Measurements from ENCODE around the gene SLC35B4. TPM values are rescaled to one million over a fixed set of nuclear protein-coding genes. Genes with fewer than 3 reads are reported as not detected.

SLC35B4 gene
- total RNA-seq, 1 donor: 14.8 TPM

- peak overlapping the region; percentile 86 for H2AFZ ChIP-seq (ENCODE audit: low read length)
- DNase-seq (ENCODE audit: insufficient read length, low spot score, missing footprints): no peak
- H3K36me3 ChIP-seq (ENCODE audit: insufficient read depth, low read length): no peaks in the 10 kb centered on the region
- no peak overlapping the region for H3K4me3 ChIP-seq (ENCODE audit: insufficient read depth, low read length)
- H4K20me1 ChIP-seq (ENCODE audit: insufficient read depth, low read length): no peaks in the 10 kb centered on the region
- no peak overlapping the region for H3K4me2 ChIP-seq (ENCODE audit: insufficient read depth, low read length)
- no peaks in the 10 kb centered on the region for H3K27me3 ChIP-seq (ENCODE audit: insufficient read depth, low read length)
- peaks cover 15% of the 10 kb centered on the region for H3K79me2 ChIP-seq (ENCODE audit: insufficient read depth, low read length)
- no peak for TF ChIP-seq CTCF (IDR thresholded peaks at IDR 0.05; ENCODE audit: extremely low read depth, low read depth, low read length)
- H3K4me1 ChIP-seq (ENCODE audit: insufficient read depth, low read length): peaks cover 10% of the 10 kb centered on the region
- H3K9me3 ChIP-seq (ENCODE audit: low read depth, low read length): no peaks in the 10 kb centered on the region
- no peak overlapping the region for H3K27ac ChIP-seq (ENCODE audit: low read depth, low read length)
Measured at GRCh38 chr7:134320201-134320600, 3.5 kb upstream of the SLC35B4 start.

GRCh38 chr7:134318443-134318842 lies 1.7 kb upstream of the SLC35B4 start:
- H3K36me3 ChIP-seq (ENCODE audit: insufficient read depth, low read length): no peaks in the 10 kb centered on the region
- no peak for TF ChIP-seq CTCF (IDR thresholded peaks at IDR 0.05; ENCODE audit: extremely low read depth, low read depth, low read length)

DNA sequence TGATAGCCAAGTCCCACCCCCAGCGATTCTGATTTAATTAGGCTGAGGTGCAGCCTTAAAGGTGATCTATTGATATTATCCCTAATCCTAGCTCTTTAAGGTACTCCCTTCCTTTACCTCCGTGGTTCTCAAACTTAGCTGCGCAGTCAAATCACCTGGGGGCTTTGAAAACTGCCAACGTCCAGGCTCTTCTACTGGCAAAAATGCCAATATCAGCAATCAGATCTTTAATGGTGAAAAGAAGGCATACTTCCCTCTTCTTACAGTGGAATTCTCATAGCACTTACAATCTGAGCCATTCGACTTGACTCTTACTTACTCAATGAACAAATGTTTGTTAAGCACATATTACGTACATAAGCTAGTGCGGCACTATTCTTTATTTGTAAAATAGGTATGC lies 704 bp upstream of the SLC35B4 start:
- H3K4me3 ChIP-seq (ENCODE audit: insufficient read depth, low read length): peak overlapping the region; percentile 93
- H2AFZ ChIP-seq (ENCODE audit: low read length): peak overlapping the region; percentile 95
- H3K27ac ChIP-seq (ENCODE audit: low read depth, low read length): no peak overlapping the region
- no peak for TF ChIP-seq CTCF (IDR thresholded peaks at IDR 0.05; ENCODE audit: extremely low read depth, low read depth, low read length)
- no peaks in the 10 kb centered on the region for H4K20me1 ChIP-seq (ENCODE audit: insufficient read depth, low read length)
- no peaks in the 10 kb centered on the region for H3K36me3 ChIP-seq (ENCODE audit: insufficient read depth, low read length)
- H3K79me2 ChIP-seq (ENCODE audit: insufficient read depth, low read length): peaks cover 29% of the 10 kb centered on the region
- H3K9me3 ChIP-seq (ENCODE audit: low read depth, low read length): no peaks in the 10 kb centered on the region
- H3K27me3 ChIP-seq (ENCODE audit: insufficient read depth, low read length): no peaks in the 10 kb centered on the region
- no peak for DNase-seq (ENCODE audit: insufficient read length, low spot score, missing footprints)
- H3K4me2 ChIP-seq (ENCODE audit: insufficient read depth, low read length): peak overlapping the region; percentile 95
- peaks cover 10% of the 10 kb centered on the region for H3K4me1 ChIP-seq (ENCODE audit: insufficient read depth, low read length)

More at GRCh38 chr7:134318443-134318842, 1.7 kb upstream of the SLC35B4 start:
- Histone ChIP-seq H4K20me1 (ENCODE audit: insufficient read depth, low read length) (no peaks in the 10 kb centered on the region), H2AFZ (ENCODE audit: low read length) (no peak overlapping the region), H3K79me2 (ENCODE audit: insufficient read depth, low read length) (peaks cover 26% of the 10 kb centered on the region), H3K4me1 (ENCODE audit: insufficient read depth, low read length) (peaks cover 10% of the 10 kb centered on the region), H3K4me2 (ENCODE audit: insufficient read depth, low read length) (no peak overlapping the region), H3K27ac (ENCODE audit: low read depth, low read length) (no peak overlapping the region), H3K4me3 (ENCODE audit: insufficient read depth, low read length) (no peak overlapping the region), H3K27me3 (ENCODE audit: insufficient read depth, low read length) (no peaks in the 10 kb centered on the region), H3K9me3 (ENCODE audit: low read depth, low read length) (no peaks in the 10 kb centered on the region)
- DNase-seq (ENCODE audit: insufficient read length, low spot score, missing footprints): no peak

DNA sequence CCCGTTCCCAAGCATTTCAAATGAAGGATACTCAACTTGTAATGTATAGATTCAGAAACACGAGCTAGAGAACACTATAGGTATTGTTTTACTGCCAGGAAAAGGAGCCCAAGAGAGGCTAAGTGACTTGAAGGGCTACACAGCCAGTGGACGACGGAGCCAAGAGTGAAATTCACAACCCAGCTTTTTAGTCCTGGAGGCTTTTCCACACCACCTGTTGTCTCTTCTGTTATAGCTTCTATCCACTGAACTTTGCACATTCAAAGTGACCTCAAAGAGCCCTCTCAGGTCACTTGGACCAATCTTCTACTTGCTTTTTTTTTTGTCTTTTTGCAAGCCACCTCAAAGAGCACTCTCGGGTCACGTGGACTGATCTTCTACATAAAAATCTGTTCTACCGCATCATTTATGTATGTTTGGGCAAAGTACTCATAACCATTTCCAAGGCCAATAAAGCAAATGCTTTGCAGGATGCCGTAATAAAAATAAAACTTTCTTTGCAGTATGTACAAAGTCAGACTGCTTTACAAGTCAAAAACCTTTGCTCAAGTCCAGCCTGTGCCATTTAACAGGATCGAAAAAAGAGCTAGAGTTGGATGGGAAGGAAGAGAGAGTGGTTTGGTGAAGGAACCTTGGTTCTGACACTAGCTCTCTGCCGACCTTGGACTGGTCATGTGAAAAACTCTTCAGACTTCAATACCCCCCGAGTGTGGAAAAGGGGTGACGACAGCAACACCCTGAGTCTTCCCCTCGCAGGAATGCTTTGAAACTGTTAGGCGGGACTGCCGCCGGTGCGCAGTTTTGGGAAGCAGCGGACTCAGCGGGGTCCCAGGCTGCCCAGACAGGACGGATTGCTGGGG lies 821 bp downstream of the SLC35B4 start:
- H3K4me3 ChIP-seq (ENCODE audit: insufficient read depth, low read length): peak overlapping the region; percentile 93
- H3K9me3 ChIP-seq (ENCODE audit: low read depth, low read length): no peaks in the 10 kb centered on the region
- H3K79me2 ChIP-seq (ENCODE audit: insufficient read depth, low read length): peaks cover 40% of the 10 kb centered on the region
- H3K4me2 ChIP-seq (ENCODE audit: insufficient read depth, low read length): peak overlapping the region; percentile 95
- TF ChIP-seq CTCF (IDR thresholded peaks at IDR 0.05; ENCODE audit: extremely low read depth, low read depth, low read length): no peak
- H3K27me3 ChIP-seq (ENCODE audit: insufficient read depth, low read length): no peaks in the 10 kb centered on the region
- no peaks in the 10 kb centered on the region for H4K20me1 ChIP-seq (ENCODE audit: insufficient read depth, low read length)
- peak; percentile 35 for DNase-seq (ENCODE audit: insufficient read length, low spot score, missing footprints)
- H2AFZ ChIP-seq (ENCODE audit: low read length): peak overlapping the region; percentile 95
- H3K4me1 ChIP-seq (ENCODE audit: insufficient read depth, low read length): peaks cover 10% of the 10 kb centered on the region
- peak overlapping the region; percentile 72 for H3K27ac ChIP-seq (ENCODE audit: low read depth, low read length)
- H3K36me3 ChIP-seq (ENCODE audit: insufficient read depth, low read length): no peaks in the 10 kb centered on the region
